ENCODE data around the gene TSHZ1.

- TF ChIP-seq EZH2 (IDR thresholded peaks at IDR 0.05; ENCODE audit: borderline replicate concordance, insufficient read depth, low read length, poor library complexity, severe bottlenecking) (no peak), CTCF (IDR thresholded peaks at IDR 0.05; ENCODE audit: poor library complexity, severe bottlenecking) (no peak), POLR2AphosphoS5 (IDR thresholded peaks at IDR 0.05) (no peak), REST (IDR thresholded peaks at IDR 0.05; ENCODE audit: borderline replicate concordance) (no peak), EP300 (conservative IDR thresholded peaks at IDR 0.05; ENCODE audit: poor library complexity, severe bottlenecking) (no peak), TAF1 (IDR thresholded peaks at IDR 0.05; ENCODE audit: low read depth) (no peak), RAD21 (conservative IDR thresholded peaks at IDR 0.05) (no peak), MXI1 (conservative IDR thresholded peaks at IDR 0.05; ENCODE audit: poor library complexity, severe bottlenecking) (no peak), SMC3 (conservative IDR thresholded peaks at IDR 0.05; ENCODE audit: poor library complexity) (no peak)
These were observed 106.2 kb downstream of the TSHZ1 start for GRCh38 chr18:75316826-75317225.

All from neural cell (in vitro differentiated cells).